K562 (cell line): ENCODE measurements around the gene ENTREP1. TPM values are rescaled to one million over a fixed set of nuclear protein-coding genes. Genes with fewer than 3 reads are reported as not detected.

Source experiments
- ATAC-seq: fragments of 200-7000 bp; cut with Tn5 transposase; 3 replicates; pipeline ENCODE4 v1.9.1; 2020; ENCODE audit warnings: moderate library complexity
- BruUV-seq: library from RNA; stranded (reverse); fragments of 400-500 nt; replicated peaks from 2 replicates; lab custom pipeline; 2021; lab: Mats Ljungman, UMichigan
- CTCF ChIA-PET: fragments of 300-600 bp; formaldehyde crosslinking; extraction: SDS; loops from one replicate; lab custom pipeline; 2021; ENCODE audit warnings: low intra/inter-chr PET ratio; lab: Yijun Ruan, JAX
- POLR2A ChIA-PET: fragments of 300-600, 350-650 bp; sonication (Branson Sonifier 250); formaldehyde crosslinking; extraction: SDS; loops from one replicate; lab custom pipeline; 2021; ENCODE audit warnings: antibody characterized with exemption, inconsistent platforms; lab: Yijun Ruan, JAX
- DNase-seq, 4 experiments: peaks; one replicate each; pipeline versions ENCODE4 v3.0.0 to v3.0.0-alpha.2; 2011 to 2018; ENCODE audit warnings: low spot score in 3 of 4, mixed read lengths in 3 of 4; ENCODE audit errors: extremely low read depth in 1 of 4
- FAIRE-seq: peaks from 2 replicates; lab custom pipeline; 2011; peaks lifted over from hg19 to GRCh38; lab: Jason Lieb, UNC
- H2AFZ ChIP-seq: 2 replicates; pipeline ENCODE4 v1.6.0; 2011; ENCODE audit warnings: low read depth, low read length, control low read depth, inconsistent platforms
- H3K27ac ChIP-seq: fragments of 200-600 bp; 3 replicates; pipeline ENCODE4 v1.8.0; 2011; ENCODE audit warnings: low read depth, mild to moderate bottlenecking, control low read depth, inconsistent platforms, low read length, moderate library complexity, mixed read lengths; ENCODE audit errors: extremely low read depth
- H3K27me3 ChIP-seq, 2 experiments: fragments of 300-600 bp in 1 of 2; 2 replicates in 1 of 2; 3 replicates in 1 of 2; pipeline versions ENCODE4 v1.6.0 to v1.8.0; 2011; ENCODE audit warnings: inconsistent platforms in 2 of 2, low read length in 2 of 2, mild to moderate bottlenecking in 1 of 2, mixed read lengths in 1 of 2, moderate library complexity in 1 of 2; ENCODE audit not compliant: control insufficient read depth in 2 of 2, insufficient read depth in 2 of 2
- H3K36me3 ChIP-seq: fragments of 300-600 bp; 3 replicates; pipeline ENCODE4 v1.8.0; 2011; ENCODE audit warnings: mild to moderate bottlenecking, low read length, inconsistent platforms; ENCODE audit not compliant: control insufficient read depth, insufficient read depth
- H3K4me1 ChIP-seq, 2 experiments: fragments of 200-600 bp in 1 of 2; replicated peaks in 1 of 2; 2 replicates in 1 of 2; 3 replicates in 1 of 2; pipeline versions ENCODE4 v1.5.1 to v1.8.0; 2011; ENCODE audit warnings: inconsistent platforms in 2 of 2, low read length in 2 of 2, mild to moderate bottlenecking in 1 of 2, mixed read lengths in 1 of 2, moderate library complexity in 1 of 2; ENCODE audit not compliant: control insufficient read depth in 2 of 2, insufficient read depth in 2 of 2
- H3K4me2 ChIP-seq: 2 replicates; pipeline ENCODE4 v1.6.1; 2011; ENCODE audit warnings: low read length, control low read depth, inconsistent platforms, mixed read lengths; ENCODE audit not compliant: insufficient read depth
- H3K4me3 ChIP-seq: fragments of 200-600 bp; sonication (generic), shearing (Covaris generic); 2 replicates; pipeline ENCODE4 v1.5.1; 2016; ENCODE audit warnings: control low read depth, inconsistent platforms
- H3K79me2 ChIP-seq: fragments of 200-600 bp; 3 replicates; pipeline ENCODE4 v1.8.0; 2011; ENCODE audit warnings: low read length, inconsistent platforms; ENCODE audit not compliant: control insufficient read depth, insufficient read depth
- H3K9ac ChIP-seq, 2 experiments: 2 replicates each; pipeline versions ENCODE4 v1.6.0 to v1.6.1; 2011; ENCODE audit warnings: low read depth in 2 of 2, low read length in 2 of 2, control low read depth in 1 of 2, inconsistent platforms in 1 of 2, mild to moderate bottlenecking in 1 of 2, mixed read lengths in 1 of 2; ENCODE audit not compliant: insufficient read depth in 1 of 2
- H3K9me1 ChIP-seq: one replicate; pipeline ENCODE4 v1.6.0; 2011; ENCODE audit warnings: inconsistent platforms, mild to moderate bottlenecking, low read length, moderate library complexity; ENCODE audit not compliant: control insufficient read depth, insufficient read depth
- H3K9me3 ChIP-seq: replicated peaks from 2 replicates; pipeline ENCODE4 v1.5.1; 2011; ENCODE audit warnings: low read depth, low read length, inconsistent platforms; ENCODE audit not compliant: control insufficient read depth, insufficient read depth
- H4K20me1 ChIP-seq: replicated peaks from 2 replicates; pipeline ENCODE4 v1.6.1; 2011; ENCODE audit warnings: low read length, inconsistent platforms, mixed read lengths; ENCODE audit not compliant: control insufficient read depth, insufficient read depth
- CBX8 ChIP-seq: fragments of 200-600 bp; sonication (generic); IDR thresholded peaks from 2 replicates; pipeline ENCODE4 v1.6.1; 2012; ENCODE audit warnings: borderline replicate concordance, mixed run types, low read depth, mild to moderate bottlenecking, moderate library complexity, mixed read lengths, low read length, control low read depth, inconsistent platforms; ENCODE audit not compliant: poor library complexity, severe bottlenecking; ENCODE audit errors: extremely low read depth
- MEF2D ChIP-seq: conservative IDR thresholded peaks from 2 replicates; pipeline ENCODE4 v1.6.1; 2016; ENCODE audit warnings: low read depth, missing genetic modification characterization, missing compliant biosample characterization
- NBN ChIP-seq: fragments of 450-650 bp; IDR thresholded peaks from 2 replicates; pipeline ENCODE4 v1.6.1; 2016; ENCODE audit warnings: low read depth, mild to moderate bottlenecking
- RAD21 ChIP-seq, 2 experiments: fragments of 250-450 bp in 1 of 2; fragments of 450-650 bp in 1 of 2; sonication (Bioruptor Pico) in 1 of 2; formaldehyde crosslinking in 1 of 2; IDR thresholded peaks in 1 of 2; conservative IDR thresholded peaks in 1 of 2; 2 replicates each; pipeline versions ENCODE4 v1.4.0 to v1.8.0; 2020 to 2022; ENCODE audit warnings: mild to moderate bottlenecking in 2 of 2, moderate library complexity in 1 of 2
- RBM25 ChIP-seq: fragments of 200-400 bp; formaldehyde crosslinking; IDR thresholded peaks from 2 replicates; pipeline ENCODE4 v1.6.1; 2018; ENCODE audit warnings: low read length, low read depth, moderate library complexity; ENCODE audit not compliant: severe bottlenecking
- SMAD2 ChIP-seq: fragments of 150-350 bp; IDR thresholded peaks from 2 replicates; pipeline ENCODE4 v1.6.1; 2014; ENCODE audit warnings: low read depth, mild to moderate bottlenecking, low read length
- SRSF7 ChIP-seq: fragments of 200-400 bp; formaldehyde crosslinking; optimal IDR thresholded peaks from 2 replicates; pipeline ENCODE3; 2017; ENCODE audit warnings: mild to moderate bottlenecking, low read depth, low read length
- WGBS: fragments of 100-300 bp; shearing (Covaris generic); methylation state at CpG from one replicate; pipeline ENCODE4 v1.1.6; 2016; ENCODE audit warnings: low coverage, mixed read lengths; ENCODE audit not compliant: insufficient coverage; ENCODE audit errors: missing lambda C conversion rate; 5-methylcytosine and 5-hydroxymethylcytosine counted together
- in situ Hi-C: fragments of 300-500 bp; cut with MboI; formaldehyde crosslinking; loops from 4 replicates; pipeline ENCODE4 v1.15.0; 2018; ENCODE audit warnings: inconsistent platforms, mixed read lengths
- intact Hi-C: fragments of 100-400 bp; cut with micrococcal nuclease; formaldehyde crosslinking; loops from 2 replicates; pipeline ENCODE4 v1.14.2; 2022
- polyA plus RNA-seq, 8 experiments: library from polyadenylated mRNA; depleted of rRNA in 4 of 8; stranded (reverse) in 5 of 8; unstranded in 3 of 8; fragments of >200 nt; fragmentation: Nextera tagmentation in 2 of 8; fragmentation: Illumina TruSeq in 1 of 8; extraction: Ambion mirVana in 2 of 8; extraction: Trizol in 1 of 8; gene quantifications; 2 replicates each; pipeline versions ENCODE4 v1.2.1 to v1.2.3, GENCODE V29; 2011 to 2014; ENCODE audit warnings: inconsistent platforms in 1 of 8, missing spikeins in 1 of 8
- total RNA-seq, 7 experiments: library from RNA; depleted of rRNA in 6 of 7; stranded (reverse); fragments of >200 nt in 6 of 7; fragmentation: Illumina TruSeq in 2 of 7; extraction: Trizol in 2 of 7; gene quantifications; 2 replicates each; pipeline versions ENCODE4 v1.2.1 to v1.2.3, GENCODE V29; 2011 to 2021; ENCODE audit warnings: low replicate concordance in 1 of 7

ENTREP1 gene
- total and polyA plus RNA-seq, 9 of the 15 experiments (the other 6 are each of a cell fraction or from before 2014, with no cell fraction given) = not detected

DNA sequence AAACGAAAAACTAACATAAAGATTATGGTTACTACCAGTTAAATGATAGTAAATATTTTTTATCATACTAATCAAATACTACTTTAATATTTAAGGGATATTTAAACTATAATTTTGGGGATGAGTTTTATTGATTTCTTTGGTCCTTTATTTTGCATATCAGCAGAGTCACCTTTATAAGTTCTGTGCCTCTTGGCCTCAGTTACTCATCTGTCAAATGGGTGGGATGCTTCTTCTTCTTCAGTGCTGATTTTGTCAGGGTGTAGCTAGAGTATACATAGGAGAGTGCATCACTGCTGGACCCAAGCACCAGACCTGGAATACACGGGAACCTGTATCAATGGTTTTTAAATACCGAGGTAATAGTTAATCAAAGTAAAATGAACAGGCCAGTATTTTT lies 5.6 kb downstream of the ENTREP1 start:
- Histone ChIP-seq H4K20me1 (no peaks in the 10 kb centered on the region), H3K9ac (no peak overlapping the region), H3K79me2 (no peaks in the 10 kb centered on the region), H3K27me3 (peaks cover 4 to 13% of the 10 kb centered on the region in 2 experiments; a peak in 3 of 5 replicates), H3K4me1 (no peaks in the 10 kb centered on the region), H3K36me3 (no peaks in the 10 kb centered on the region)
- no peak for FAIRE-seq
- BruUV-seq = no TSS peak
- no peak for DNase-seq
- CTCF ChIA-PET = no interaction called here
- in situ Hi-C loops = no loop called here
- TF ChIP-seq SRSF7 (no peak), RBM25 (peak; percentile 52)
- TF ChIP-seq, all 486 proteins: peak for 1
- Histone ChIP-seq H3K4me2 (no peak overlapping the region), H3K27ac (no peak overlapping the region), H2AFZ (no peak overlapping the region), H3K9me1 (no peaks in the 10 kb centered on the region), H3K4me3 (no peak overlapping the region), H3K9me3 (no peaks in the 10 kb centered on the region)
- WGBS = 0% methylated on average over 3 of the region's 3 CpGs
- no peak for ATAC-seq
- intact Hi-C loops = no loop called here
- POLR2A ChIA-PET = no interaction called here

DNA sequence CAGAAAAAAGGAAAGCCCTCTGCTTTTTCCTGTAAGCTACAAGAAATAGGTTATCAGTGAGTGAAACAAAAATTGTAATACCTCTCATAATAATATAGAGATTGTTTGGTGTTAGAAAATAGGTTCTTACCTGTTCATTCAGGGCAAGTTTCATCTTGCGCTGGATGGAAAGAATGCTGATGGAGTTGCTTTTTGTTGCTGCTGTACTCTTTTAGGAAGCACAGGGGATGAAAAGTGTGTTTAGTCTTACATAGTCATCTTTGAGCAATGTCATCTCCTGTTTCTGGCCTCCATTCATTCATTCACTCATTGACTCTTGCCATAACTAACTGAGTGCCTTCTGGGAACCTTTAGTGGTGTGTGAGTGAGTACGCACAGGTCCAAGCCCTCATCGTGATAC lies 6.4 kb downstream of the ENTREP1 start:
- BruUV-seq = no TSS peak
- DNase-seq (no peak), ATAC-seq (no peak), FAIRE-seq (no peak)
- H4K20me1 ChIP-seq = no peaks in the 10 kb centered on the region
- H3K79me2 ChIP-seq = no peaks in the 10 kb centered on the region
- TF ChIP-seq MEF2D (tag) = no peak
- no peak for TF ChIP-seq SMAD2
- no peak for TF ChIP-seq RAD21 (CRISPR knock-in tag; conservative IDR thresholded peaks at IDR 0.05 in 1 of 2, IDR thresholded peaks at IDR 0.05 in 1 of 2)
- no peak for TF ChIP-seq CBX8
- no peak for TF ChIP-seq NBN
- no peaks in the 10 kb centered on the region for H3K4me1 ChIP-seq
- no peak overlapping the region for H3K9ac ChIP-seq
- H3K27me3 ChIP-seq = peaks cover 0 to 5% of the 10 kb centered on the region in 2 experiments; a peak in 2 of 5 replicates
- H3K27ac ChIP-seq = no peak overlapping the region
- no peaks in the 10 kb centered on the region for H3K36me3 ChIP-seq
- H3K4me3 ChIP-seq = no peak overlapping the region
- ChIA-PET CTCF (no interaction called here), POLR2A (interaction anchor here (0.6 kb wide), 1 partner anchor 120 kb away, joined by 3 read pairs; no protein-coding TSS in a partner anchor)
- in situ Hi-C loops (no loop called here), intact Hi-C loops (no loop called here)
- H2AFZ ChIP-seq = no peak overlapping the region
- no peaks in the 10 kb centered on the region for H3K9me3 ChIP-seq
- H3K9me1 ChIP-seq = no peaks in the 10 kb centered on the region
- H3K4me2 ChIP-seq = no peak overlapping the region
- WGBS = 26% methylated on average over 3 of the region's 3 CpGs
